A673 (cell line): Measurements from ENCODE around the gene PLAC1.

ENCODE experiments used
- CTCF ChIP-seq: fragments of 300-800, 200-600 bp; sonication (generic); conservative IDR thresholded peaks from 2 replicates; pipeline ENCODE4 v1.5.1; 2017; ENCODE audit warnings: low read depth, mild to moderate bottlenecking, antibody characterized with exemption, low read length, moderate library complexity, mixed read lengths
- EZH2 ChIP-seq: fragments of 200-600 bp; sonication (generic); IDR thresholded peaks from 2 replicates; pipeline ENCODE4 v1.6.1; 2017; ENCODE audit warnings: borderline replicate concordance, low read depth, mild to moderate bottlenecking, mixed read lengths, antibody characterized with exemption, low read length; ENCODE audit not compliant: poor library complexity, severe bottlenecking

- TF ChIP-seq CTCF: no peak
- no peak for TF ChIP-seq EZH2
These were observed 27.4 kb upstream of the PLAC1 start for GRCh38 chrX:134685668-134686067.
